Neural progenitor cell (in vitro differentiated cells): Measurements from ENCODE around the gene EHMT1. TPM values are rescaled to one million over a fixed set of nuclear protein-coding genes. Genes with fewer than 3 reads are reported as not detected.

ENCODE experiments used
- DNase-seq: peaks from one replicate; pipeline ENCODE4 v3.0.0-alpha.2; 2016; ENCODE audit warnings: low spot score
- H2AFZ ChIP-seq: fragments of 200-600 bp; sonication (generic); replicated peaks from 2 replicates; pipeline ENCODE4 v1.6.1; 2016; ENCODE audit warnings: antibody characterized with exemption
- H3F3A ChIP-seq: fragments of 200-600 bp; sonication (generic); 2 replicates; pipeline ENCODE4 v1.6.1; 2016; ENCODE audit warnings: antibody characterized with exemption, low read depth
- H3K27ac ChIP-seq: fragments of 200-600 bp; sonication (generic); 2 replicates; pipeline ENCODE4 v1.5.1; 2016; ENCODE audit warnings: mild to moderate bottlenecking
- H3K27me3 ChIP-seq: fragments of 200-600 bp; sonication (generic); 2 replicates; pipeline ENCODE4 v1.6.1; 2016; ENCODE audit warnings: mild to moderate bottlenecking, moderate library complexity
- H3K36me3 ChIP-seq: fragments of 200-600 bp; sonication (generic); 2 replicates; pipeline ENCODE4 v1.5.1; 2016
- H3K4me1 ChIP-seq: fragments of 200-600 bp; sonication (generic); 2 replicates; pipeline ENCODE4 v1.6.1; 2016; ENCODE audit warnings: mixed run types
- H3K4me2 ChIP-seq: fragments of 200-600 bp; sonication (generic); 2 replicates; pipeline ENCODE4 v1.6.1; 2016
- H3K4me3 ChIP-seq: fragments of 200-600 bp; sonication (generic); 2 replicates; pipeline ENCODE4 v1.5.1; 2016
- H3K79me2 ChIP-seq: fragments of 200-600 bp; sonication (generic); 2 replicates; pipeline ENCODE4 v1.6.1; 2016; ENCODE audit warnings: low read depth
- H3K9ac ChIP-seq: fragments of 200-600 bp; sonication (generic); 2 replicates; pipeline ENCODE4 v1.6.1; 2016
- H3K9me3 ChIP-seq: fragments of 200-600 bp; sonication (generic); 2 replicates; pipeline ENCODE4 v1.5.1; 2016; ENCODE audit warnings: low read depth
- H4K20me1 ChIP-seq: fragments of 200-600 bp; sonication (generic); 2 replicates; pipeline ENCODE4 v1.6.1; 2016; ENCODE audit warnings: low read depth
- H3K27ac Mint-ChIP-seq: 3 replicates; pipeline ENCODE4 v1.8.0; 2021; ENCODE audit warnings: mixed read lengths
- H3K27me3 Mint-ChIP-seq: 2 replicates; pipeline ENCODE4 v1.8.0; 2022; ENCODE audit warnings: low read depth, mild to moderate bottlenecking, inconsistent platforms, moderate library complexity, mixed read lengths; ENCODE audit not compliant: insufficient read depth
- H3K36me3 Mint-ChIP-seq: 3 replicates; pipeline ENCODE4 v1.8.0; 2021; ENCODE audit warnings: mixed read lengths
- H3K4me1 Mint-ChIP-seq: 3 replicates; pipeline ENCODE4 v1.8.0; 2021; ENCODE audit warnings: mixed read lengths
- H3K4me3 Mint-ChIP-seq: 3 replicates; pipeline ENCODE4 v1.8.0; 2021; ENCODE audit warnings: mild to moderate bottlenecking, moderate library complexity, mixed read lengths
- H3K9me3 Mint-ChIP-seq: 3 replicates; pipeline ENCODE4 v1.8.0; 2020; ENCODE audit warnings: mixed read lengths
- CTCF ChIP-seq: fragments of 200-600 bp; sonication (generic); IDR thresholded peaks from 2 replicates; pipeline ENCODE4 v1.5.1; 2017; ENCODE audit warnings: antibody characterized with exemption, mild to moderate bottlenecking
- EZH2 ChIP-seq: fragments of 200-600 bp; sonication (generic); IDR thresholded peaks from 2 replicates; pipeline ENCODE4 v1.6.1; 2017; ENCODE audit warnings: antibody characterized with exemption, mild to moderate bottlenecking, moderate library complexity
- EZH2phosphoT487 ChIP-seq: fragments of 200-600 bp; sonication (generic); IDR thresholded peaks from 2 replicates; pipeline ENCODE4 v1.6.1; 2017; ENCODE audit warnings: antibody characterized with exemption
- total RNA-seq: library from RNA; depleted of rRNA; stranded (reverse); fragments of >200 nt; gene quantifications from 2 replicates; pipeline ENCODE4 v1.2.3, GENCODE V29; 2015; ENCODE audit warnings: low replicate concordance

Gene EHMT1
- total RNA-seq, 1 donor from 2014 or later, result 47.8 TPM

- no peak overlapping the region for H3K27ac ChIP-seq
- no peak for DNase-seq
- TF ChIP-seq EZH2 (no peak), EZH2phosphoT487 (no peak), CTCF (no peak)
- H3K27ac Mint-ChIP-seq, result no peak overlapping the region
- H3F3A ChIP-seq, result no peaks in the 10 kb centered on the region
- peaks cover 93% of the 10 kb centered on the region for H3K79me2 ChIP-seq
- no peaks in the 10 kb centered on the region for H3K27me3 Mint-ChIP-seq
- H2AFZ ChIP-seq, result no peak overlapping the region
- no peaks in the 10 kb centered on the region for H3K9me3 ChIP-seq
- peaks cover 26% of the 10 kb centered on the region for H3K36me3 Mint-ChIP-seq
- peaks cover 8% of the 10 kb centered on the region for H3K4me1 Mint-ChIP-seq
- no peak overlapping the region for H3K4me3 ChIP-seq
- H3K4me2 ChIP-seq, result no peak overlapping the region
- H3K36me3 ChIP-seq, result peaks cover 4% of the 10 kb centered on the region
- H3K4me3 Mint-ChIP-seq, result no peak overlapping the region
- H4K20me1 ChIP-seq, result peaks cover 48% of the 10 kb centered on the region
- H3K27me3 ChIP-seq, result no peaks in the 10 kb centered on the region
- no peak overlapping the region for H3K9ac ChIP-seq
- H3K9me3 Mint-ChIP-seq, result peaks cover 15% of the 10 kb centered on the region
- H3K4me1 ChIP-seq, result peaks cover 4% of the 10 kb centered on the region
Measured at GRCh38 chr9:137707361-137707760, 88.6 kb downstream of the EHMT1 start.

- H3K27me3 ChIP-seq, result no peaks in the 10 kb centered on the region
- H3K36me3 ChIP-seq, result no peaks in the 10 kb centered on the region
- no peaks in the 10 kb centered on the region for H3K27me3 Mint-ChIP-seq
- peaks cover 4% of the 10 kb centered on the region for H3K4me1 ChIP-seq
- no peak for DNase-seq
- H3K9me3 Mint-ChIP-seq, result peaks cover 4% of the 10 kb centered on the region
- TF ChIP-seq EZH2phosphoT487, result no peak
- no peak for TF ChIP-seq EZH2
- no peak for TF ChIP-seq CTCF
- peak overlapping the region; percentile 34 for H3K27ac Mint-ChIP-seq
- no peak overlapping the region for H3K27ac ChIP-seq
- no peak overlapping the region for H2AFZ ChIP-seq
- H3K79me2 ChIP-seq, result peaks cover 92% of the 10 kb centered on the region
- no peaks in the 10 kb centered on the region for H3F3A ChIP-seq
- peaks cover 48% of the 10 kb centered on the region for H4K20me1 ChIP-seq
- H3K9me3 ChIP-seq, result no peaks in the 10 kb centered on the region
- peaks cover 24% of the 10 kb centered on the region for H3K36me3 Mint-ChIP-seq
- H3K4me3 ChIP-seq, result no peak overlapping the region
- H3K4me2 ChIP-seq, result no peak overlapping the region
- no peak overlapping the region for H3K4me3 Mint-ChIP-seq
- peaks cover 8% of the 10 kb centered on the region for H3K4me1 Mint-ChIP-seq
- no peak overlapping the region for H3K9ac ChIP-seq
Measured at GRCh38 chr9:137708590-137709284, 89.9 kb downstream of the EHMT1 start.

DNA sequence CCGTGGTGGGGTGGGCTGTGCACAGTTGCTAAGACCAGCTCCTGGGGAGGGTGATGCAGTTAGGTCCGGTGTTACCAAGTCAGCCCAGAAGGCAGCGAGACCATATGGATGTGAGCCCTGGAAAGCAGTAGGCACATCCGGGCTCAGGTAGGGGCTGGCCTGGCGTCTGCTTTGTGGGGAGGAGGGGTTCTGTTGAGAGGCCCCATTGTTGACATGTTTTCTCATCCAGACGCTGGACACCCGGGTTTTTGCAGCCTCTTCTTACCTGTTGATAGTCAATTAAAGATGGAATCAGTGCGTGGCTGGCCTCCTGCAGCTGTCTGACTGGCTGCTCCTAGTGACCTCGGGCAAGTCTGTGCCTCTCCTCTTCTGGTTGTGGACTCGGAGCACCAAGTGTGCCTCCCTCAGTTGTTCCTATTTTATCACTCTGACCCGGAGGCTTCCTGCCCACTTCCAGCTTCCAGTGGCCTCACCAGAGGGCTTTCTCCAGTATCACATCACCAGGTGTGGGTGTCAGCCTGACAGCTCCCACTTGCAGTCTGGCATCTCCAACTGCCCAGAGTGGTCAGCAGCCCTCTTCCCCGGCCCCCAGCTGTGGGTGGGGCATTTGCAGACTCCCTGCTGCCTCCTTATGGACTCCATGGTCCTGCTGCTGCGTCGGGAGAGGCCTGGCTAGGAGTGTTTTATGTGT lies 90.8 kb downstream of the EHMT1 start:
- peaks cover 28% of the 10 kb centered on the region for H3K36me3 Mint-ChIP-seq
- H3K36me3 ChIP-seq, result no peaks in the 10 kb centered on the region
- no peak overlapping the region for H3K4me3 ChIP-seq
- no peak overlapping the region for H3K27ac ChIP-seq
- no peak overlapping the region for H3K9ac ChIP-seq
- peaks cover 4% of the 10 kb centered on the region for H3K4me1 ChIP-seq
- no peaks in the 10 kb centered on the region for H3K27me3 Mint-ChIP-seq
- H3K9me3 ChIP-seq, result no peaks in the 10 kb centered on the region
- H2AFZ ChIP-seq, result no peak overlapping the region
- DNase-seq, result no peak
- peaks cover 8% of the 10 kb centered on the region for H3K4me1 Mint-ChIP-seq
- no peak overlapping the region for H3K4me2 ChIP-seq
- peaks cover 9% of the 10 kb centered on the region for H3K9me3 Mint-ChIP-seq
- peaks cover 48% of the 10 kb centered on the region for H4K20me1 ChIP-seq
- H3K4me3 Mint-ChIP-seq, result no peak overlapping the region
- no peaks in the 10 kb centered on the region for H3K27me3 ChIP-seq
- H3K79me2 ChIP-seq, result peaks cover 92% of the 10 kb centered on the region
- H3F3A ChIP-seq, result no peaks in the 10 kb centered on the region
- no peak overlapping the region for H3K27ac Mint-ChIP-seq
- TF ChIP-seq CTCF (no peak), EZH2phosphoT487 (no peak), EZH2 (no peak)
